Measurements from ENCODE around the gene MUCL3.
"Not testable (repeated sequence)": the region's sequence is repeated elsewhere in the genome, so short reads cannot be mapped to it uniquely, and the experiment has no call there.

The MUCL3 gene

DNA sequence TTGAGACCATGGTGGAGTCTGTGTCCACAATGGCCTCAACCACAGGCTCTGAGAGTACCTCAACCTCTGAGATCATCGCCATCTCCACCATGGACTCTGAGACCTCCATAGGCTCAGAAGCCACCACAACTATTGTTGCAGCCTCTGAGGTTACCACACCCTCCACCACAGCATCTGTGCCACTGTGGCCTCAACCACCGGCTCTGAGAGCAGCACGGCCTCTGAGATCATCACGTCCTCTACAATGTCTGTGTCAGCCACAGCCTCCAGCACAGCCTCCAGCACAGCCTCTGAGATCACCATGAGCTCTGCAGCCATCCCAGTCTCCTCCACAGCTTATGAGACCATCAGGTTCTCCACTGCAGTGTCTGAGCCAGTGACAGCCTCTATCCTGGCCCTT lies 23.3 kb downstream of the MUCL3 start:
- no peak for DNase-seq (ENCODE audit: low read depth)
- no peak overlapping the region for H3K4me3 ChIP-seq (ENCODE audit: low read depth, low read length)
- TF ChIP-seq, protein P1, sequence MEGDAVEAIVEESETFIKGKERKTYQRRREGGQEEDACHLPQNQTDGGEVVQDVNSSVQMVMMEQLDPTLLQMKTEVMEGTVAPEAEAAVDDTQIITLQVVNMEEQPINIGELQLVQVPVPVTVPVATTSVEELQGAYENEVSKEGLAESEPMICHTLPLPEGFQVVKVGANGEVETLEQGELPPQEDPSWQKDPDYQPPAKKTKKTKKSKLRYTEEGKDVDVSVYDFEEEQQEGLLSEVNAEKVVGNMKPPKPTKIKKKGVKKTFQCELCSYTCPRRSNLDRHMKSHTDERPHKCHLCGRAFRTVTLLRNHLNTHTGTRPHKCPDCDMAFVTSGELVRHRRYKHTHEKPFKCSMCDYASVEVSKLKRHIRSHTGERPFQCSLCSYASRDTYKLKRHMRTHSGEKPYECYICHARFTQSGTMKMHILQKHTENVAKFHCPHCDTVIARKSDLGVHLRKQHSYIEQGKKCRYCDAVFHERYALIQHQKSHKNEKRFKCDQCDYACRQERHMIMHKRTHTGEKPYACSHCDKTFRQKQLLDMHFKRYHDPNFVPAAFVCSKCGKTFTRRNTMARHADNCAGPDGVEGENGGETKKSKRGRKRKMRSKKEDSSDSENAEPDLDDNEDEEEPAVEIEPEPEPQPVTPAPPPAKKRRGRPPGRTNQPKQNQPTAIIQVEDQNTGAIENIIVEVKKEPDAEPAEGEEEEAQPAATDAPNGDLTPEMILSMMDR (IDR thresholded peaks at IDR 0.05; ENCODE audit: low read depth, low read length, missing control alignments) = no peak

DNA sequence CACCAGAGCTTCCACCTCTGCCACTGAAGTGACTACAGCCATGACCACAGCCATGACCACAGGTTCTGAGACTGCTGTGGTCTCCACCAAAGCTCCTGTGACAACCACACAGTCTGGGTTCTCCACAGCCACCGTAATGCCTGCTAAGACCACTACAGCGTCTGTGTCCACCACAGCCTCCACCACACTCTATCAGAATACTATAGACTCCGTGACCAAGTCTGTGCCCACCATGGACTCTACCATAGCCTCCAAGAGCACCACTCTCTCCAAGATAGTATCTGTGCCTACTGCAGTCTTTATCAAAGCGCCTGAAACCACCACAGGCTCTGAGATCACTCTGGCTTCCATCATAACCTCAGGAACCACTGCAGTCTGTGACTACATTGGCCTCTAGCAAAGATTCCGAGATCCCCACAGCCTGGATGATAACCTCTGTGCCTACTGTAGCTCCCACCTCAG lies 24.4 kb downstream of the MUCL3 start:
- TF ChIP-seq, protein P1 (IDR thresholded peaks at IDR 0.05; ENCODE audit: low read depth, low read length, missing control alignments) = no peak
- H3K4me3 ChIP-seq (ENCODE audit: low read depth, low read length) = no peak overlapping the region
- DNase-seq (ENCODE audit: low read depth) = no peak

DNA sequence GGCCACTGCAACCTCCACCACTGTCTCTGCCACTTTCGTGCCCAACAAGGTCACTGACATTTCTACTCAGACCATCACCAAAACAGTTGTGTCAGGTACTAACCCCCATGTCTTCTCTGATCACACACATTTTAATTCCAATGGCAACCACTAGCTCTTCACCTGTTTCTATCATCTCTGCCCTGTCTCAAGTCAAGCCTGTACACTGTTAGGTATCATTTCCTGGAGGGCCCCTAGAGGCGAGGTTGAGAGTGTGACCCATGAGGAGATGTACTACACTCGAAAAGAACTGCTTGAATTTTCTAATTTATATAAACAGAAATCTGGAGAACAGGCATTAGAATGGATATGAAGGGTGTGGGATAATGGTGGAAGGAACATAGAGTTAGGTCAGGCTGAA lies 25.4 kb downstream of the MUCL3 start:
- TF ChIP-seq, protein P1 (IDR thresholded peaks at IDR 0.05; ENCODE audit: low read depth, low read length, missing control alignments) = no peak
- no peak for DNase-seq (ENCODE audit: low read depth)
- no peak overlapping the region for H3K4me3 ChIP-seq (ENCODE audit: low read depth, low read length)

DNA sequence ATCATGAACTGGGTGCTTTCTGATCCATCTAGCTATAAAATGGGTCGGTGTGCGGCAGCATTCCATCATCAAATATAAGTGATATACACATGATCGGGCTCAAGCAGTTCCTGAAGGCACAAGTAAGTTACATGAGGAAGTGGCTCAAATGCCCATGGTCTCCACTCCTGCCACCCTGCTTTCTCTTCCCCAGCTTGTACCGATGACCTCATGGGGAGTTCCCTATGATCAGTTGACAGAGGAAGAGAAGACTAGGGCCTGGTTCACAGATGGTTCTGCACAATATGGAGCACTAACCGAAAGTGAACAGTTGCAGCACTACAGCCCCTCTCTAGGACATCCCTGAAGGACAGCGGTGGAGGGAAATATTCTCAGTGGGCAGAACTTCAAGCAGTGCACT lies 28.4 kb downstream of the MUCL3 start:
- DNase-seq (ENCODE audit: low read depth); H3K4me3 ChIP-seq (ENCODE audit: low read depth, low read length): not testable (repeated sequence)

DNA sequence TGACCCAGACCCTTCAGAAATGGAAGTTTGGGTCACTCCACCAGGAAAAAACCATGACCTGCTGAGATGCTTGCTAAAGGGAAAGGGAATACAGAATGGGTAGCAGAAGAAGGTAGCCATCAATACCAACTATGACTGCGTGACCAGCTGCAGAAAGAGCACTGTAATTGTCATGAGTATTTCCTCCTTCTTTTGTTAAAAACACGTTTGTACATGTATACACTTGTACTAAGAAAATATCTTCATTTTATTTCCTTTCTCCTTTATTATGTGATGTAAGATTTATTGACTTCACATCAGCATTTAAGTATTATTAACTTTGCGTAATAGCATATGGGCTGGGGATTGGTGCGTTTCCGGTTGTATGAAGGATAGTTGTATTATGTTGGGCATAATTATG lies 30.2 kb downstream of the MUCL3 start:
- DNase-seq (ENCODE audit: low read depth) = no peak
- TF ChIP-seq, protein P1 (IDR thresholded peaks at IDR 0.05; ENCODE audit: low read depth, low read length, missing control alignments) = no peak
- no peak overlapping the region for H3K4me3 ChIP-seq (ENCODE audit: low read depth, low read length)

DNA sequence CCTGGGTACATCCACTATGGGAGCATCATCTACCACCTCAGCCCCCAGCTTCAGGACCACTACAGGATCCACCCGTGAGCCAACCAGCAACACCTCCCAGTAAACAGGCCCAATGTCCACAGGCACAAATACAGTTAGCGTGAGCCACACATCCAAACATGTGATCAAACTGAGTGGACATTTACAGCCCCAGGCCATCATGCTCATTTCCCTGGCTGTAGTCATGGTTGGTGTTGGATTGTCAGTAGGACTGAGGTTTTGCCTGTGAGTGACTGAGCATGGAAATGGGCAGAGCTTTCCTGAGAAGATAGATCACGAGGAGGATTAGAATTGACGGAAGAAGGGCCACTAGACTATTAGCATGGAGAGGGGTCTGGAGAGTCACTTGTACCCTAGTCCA lies 32.0 kb downstream of the MUCL3 start:
- H3K4me3 ChIP-seq (ENCODE audit: low read depth, low read length) = no peak overlapping the region
- DNase-seq (ENCODE audit: low read depth) = no peak
- TF ChIP-seq, protein P1 (IDR thresholded peaks at IDR 0.05; ENCODE audit: low read depth, low read length, missing control alignments) = no peak

DNA sequence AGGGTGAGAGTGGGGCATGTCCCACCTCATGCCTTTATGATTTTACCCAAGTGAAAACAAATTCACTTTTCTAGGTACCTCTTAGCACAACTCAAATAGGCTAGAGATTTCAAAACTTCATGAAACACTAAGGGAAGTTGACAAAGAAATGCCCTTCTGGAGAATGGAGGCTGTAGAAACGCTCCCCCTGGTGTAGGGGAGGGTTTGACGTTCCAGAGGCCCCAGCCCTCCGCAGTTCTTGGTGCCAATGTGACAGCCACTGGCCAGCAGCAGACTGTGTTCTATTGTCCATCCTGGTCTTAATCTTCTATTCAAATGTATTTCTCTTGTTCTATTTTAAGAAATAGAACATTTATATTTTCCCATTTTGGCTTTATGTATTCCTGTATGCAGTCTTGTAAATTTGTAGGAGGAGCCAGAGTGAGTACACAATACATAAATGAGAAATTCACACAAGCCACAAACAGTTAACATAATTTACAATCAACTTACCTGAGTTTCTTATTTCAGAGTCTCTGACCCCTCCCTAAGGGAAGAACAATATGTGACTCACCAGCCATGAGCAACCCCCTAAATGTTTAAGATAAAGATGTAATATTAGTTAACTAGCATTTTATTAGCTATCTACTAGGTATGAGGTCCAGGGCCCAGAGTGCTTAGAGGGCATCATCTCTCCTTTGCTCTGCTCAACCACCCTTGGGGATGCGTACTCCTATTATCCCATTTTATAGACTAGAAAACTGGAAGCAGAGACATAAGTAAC lies 33.9 kb downstream of the MUCL3 start:
- no peak overlapping the region for H3K4me3 ChIP-seq (ENCODE audit: low read depth, low read length)
- TF ChIP-seq, protein P1 (IDR thresholded peaks at IDR 0.05; ENCODE audit: low read depth, low read length, missing control alignments) = no peak
- no peak for DNase-seq (ENCODE audit: low read depth)

All from GM12864 (cell line).